ENCODE results near the gene LRGUK. TPM values are rescaled to one million over a fixed set of nuclear protein-coding genes. Genes with fewer than 3 reads are reported as not detected.
A peak's percentile ranks its signal among the peaks of the same experiment; 100 is the strongest.

The LRGUK gene
- polyA plus RNA-seq, 3 donors: 0.41 TPM; not detected in 2

DNA sequence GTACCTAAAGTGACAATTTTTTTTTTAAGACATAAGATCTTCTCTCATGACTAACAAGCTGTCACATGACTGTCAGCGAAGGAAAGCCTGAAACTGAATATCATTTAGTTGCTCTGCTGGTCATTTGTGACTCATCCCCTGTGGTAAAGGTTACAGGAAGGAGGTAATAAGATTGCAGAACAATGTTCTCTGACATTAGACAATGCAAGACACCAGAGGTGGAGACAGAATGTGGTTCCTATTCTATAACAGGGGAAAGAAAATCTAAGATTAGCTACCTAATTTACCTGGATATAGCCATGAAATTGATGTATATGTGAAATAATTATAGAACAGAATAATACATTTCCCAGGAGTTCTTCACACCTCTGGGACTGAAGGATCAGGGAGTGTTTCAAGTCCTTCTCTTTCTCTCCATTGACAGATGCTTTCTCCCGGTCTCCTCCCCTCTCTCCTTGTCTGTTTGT, 47.7 kb downstream of the LRGUK start:
- Mint-ChIP-seq H3K4me3 (peak overlapping the region in 1 of 2 donors; percentile 69), H3K36me3 (peaks cover 0 to 2% of the 10 kb centered on the region in 2 donors), H3K9me3 (peaks cover 0 to 2% (median 0%) of the 10 kb centered on the region in 7 donors), H3K27ac (peak overlapping the region; percentile 87 to 98 (median 96)), H3K4me1 (peaks cover 31% of the 10 kb centered on the region), H3K27me3 (ENCODE audit: low read depth in 3 of 3) (no peaks in the 10 kb centered on the region)
- Histone ChIP-seq H3K4me3 (replicated peaks in 1 of 3; ENCODE audit: low read depth in 2 of 3, low read length in 3 of 3) (peak overlapping the region in 1 of 3 experiments; percentile 31), H3K4me2 (replicated peaks; ENCODE audit: extremely low read depth, low read length, poor library complexity, severe bottlenecking) (peak overlapping the region; percentile 55), H3K27ac (ENCODE audit: low read depth in 1 of 2, low read length in 2 of 2) (peak overlapping the region in 1 of 2 donors; percentile 79), H3K9me3 (replicated peaks in 1 of 2; ENCODE audit: control insufficient read depth in 1 of 2, insufficient read depth in 1 of 2, low read length in 2 of 2) (no peaks in the 10 kb centered on the region), H3K4me1 (ENCODE audit: control insufficient read depth in 1 of 2, insufficient read depth in 2 of 2, low read length in 2 of 2) (peaks cover 28 to 29% of the 10 kb centered on the region in 2 donors), H3K9ac (ENCODE audit: insufficient read depth, low read length, poor library complexity, severe bottlenecking) (no peak overlapping the region), H4K20me1 (ENCODE audit: insufficient read depth, low read length) (no peaks in the 10 kb centered on the region), H3K36me3 (replicated peaks in 1 of 2; ENCODE audit: control insufficient read depth in 1 of 2, insufficient read depth in 2 of 2, low read length in 2 of 2) (no peaks in the 10 kb centered on the region), H2AFZ (ENCODE audit: insufficient read depth, low read depth, low read length, poor library complexity, severe bottlenecking) (no peak overlapping the region), H3K27me3 (ENCODE audit: control insufficient read depth in 2 of 2, insufficient read depth in 2 of 2, low read length in 2 of 2) (no peaks in the 10 kb centered on the region), H3K79me2 (ENCODE audit: insufficient read depth, low read length) (no peaks in the 10 kb centered on the region)
- WGBS (ENCODE audit: insufficient coverage): no CpG with 5 or more reads among the region's 2 CpGs
- no peak for TF ChIP-seq CTCF (IDR thresholded peaks at IDR 0.05)
- intact Hi-C loops (cut with micrococcal nuclease): no loop called here
- DNase-seq: peak; percentile 93 to 100 (median 99)

DNA sequence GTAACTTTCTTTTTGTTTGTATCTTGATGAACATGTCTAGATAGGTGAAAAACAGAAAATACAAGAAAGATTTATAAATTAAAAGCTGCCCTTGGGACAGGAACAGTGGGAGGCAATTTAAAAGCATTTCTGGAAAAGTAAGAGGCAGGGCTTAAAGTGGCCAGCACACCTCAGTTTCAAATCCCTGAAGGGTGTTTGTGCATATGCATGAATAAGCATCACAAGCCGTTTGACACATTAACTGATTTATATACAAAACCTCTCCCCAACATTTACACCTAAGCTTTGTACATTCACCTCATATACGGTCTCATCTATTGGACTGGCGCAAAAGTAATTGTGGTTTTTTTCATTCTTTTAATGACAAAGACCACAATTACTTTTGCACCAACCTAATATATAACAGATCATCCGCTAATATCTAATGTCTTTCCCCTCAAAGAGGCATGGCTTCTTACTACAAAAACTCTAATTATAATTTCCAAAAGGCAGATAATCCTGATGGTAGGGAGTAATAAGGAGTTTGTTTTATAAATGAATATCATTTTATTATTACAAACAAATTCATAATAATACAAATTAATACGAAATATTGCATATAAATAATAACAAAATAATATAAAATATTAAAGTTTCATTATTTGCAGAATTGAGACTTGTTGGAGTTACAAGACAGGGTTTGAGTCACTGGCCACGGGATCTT, 48.3 kb downstream of the LRGUK start:
- intact Hi-C loops (cut with micrococcal nuclease): no loop called here
- peak overlapping the region; percentile 87 to 98 (median 96) for H3K27ac Mint-ChIP-seq
- WGBS (ENCODE audit: insufficient coverage): no CpG with 5 or more reads among the region's 6 CpGs
- H3K27me3 Mint-ChIP-seq (ENCODE audit: low read depth in 3 of 3): no peaks in the 10 kb centered on the region
- no peak overlapping the region for H2AFZ ChIP-seq (ENCODE audit: insufficient read depth, low read depth, low read length, poor library complexity, severe bottlenecking)
- H3K4me1 ChIP-seq (ENCODE audit: control insufficient read depth in 1 of 2, insufficient read depth in 2 of 2, low read length in 2 of 2): peaks cover 29 to 33% of the 10 kb centered on the region in 2 donors
- TF ChIP-seq CTCF (IDR thresholded peaks at IDR 0.05): no peak
- H3K9me3 ChIP-seq (replicated peaks in 1 of 2; ENCODE audit: control insufficient read depth in 1 of 2, insufficient read depth in 1 of 2, low read length in 2 of 2): no peaks in the 10 kb centered on the region
- no peak overlapping the region for H3K9ac ChIP-seq (ENCODE audit: insufficient read depth, low read length, poor library complexity, severe bottlenecking)
- H3K4me1 Mint-ChIP-seq: peaks cover 36% of the 10 kb centered on the region
- H3K36me3 Mint-ChIP-seq: peaks cover 0 to 2% of the 10 kb centered on the region in 2 donors
- H3K36me3 ChIP-seq (replicated peaks in 1 of 2; ENCODE audit: control insufficient read depth in 1 of 2, insufficient read depth in 2 of 2, low read length in 2 of 2): no peaks in the 10 kb centered on the region
- H3K79me2 ChIP-seq (ENCODE audit: insufficient read depth, low read length): no peaks in the 10 kb centered on the region
- H3K27me3 ChIP-seq (ENCODE audit: control insufficient read depth in 2 of 2, insufficient read depth in 2 of 2, low read length in 2 of 2): no peaks in the 10 kb centered on the region
- peak overlapping the region; percentile 55 for H3K4me2 ChIP-seq (replicated peaks; ENCODE audit: extremely low read depth, low read length, poor library complexity, severe bottlenecking)
- H3K4me3 Mint-ChIP-seq: peak overlapping the region in 1 of 2 donors; percentile 69
- no peak for DNase-seq
- no peak overlapping the region for H3K4me3 ChIP-seq (replicated peaks in 1 of 3; ENCODE audit: low read depth in 2 of 3, low read length in 3 of 3)
- peaks cover 0 to 2% (median 0%) of the 10 kb centered on the region in 7 donors for H3K9me3 Mint-ChIP-seq
- peak overlapping the region in 1 of 2 donors; percentile 79 for H3K27ac ChIP-seq (ENCODE audit: low read depth in 1 of 2, low read length in 2 of 2)
- H4K20me1 ChIP-seq (ENCODE audit: insufficient read depth, low read length): no peaks in the 10 kb centered on the region

Data from CD14-positive monocyte (primary cell).